ENCODE data around the gene MAP1LC3B. TPM values are rescaled to one million over a fixed set of nuclear protein-coding genes. Genes with fewer than 3 reads are reported as not detected.

MAP1LC3B gene
- total RNA-seq, 1 experiment from 2014 or later: 72.3 TPM

- BruUV-seq (replicated peaks): no TSS peak
- peaks cover 19% of the 10 kb centered on the region for H3K36me3 Mint-ChIP-seq (ENCODE audit: insufficient read depth, unreplicated experiment)
- H3K36me3 ChIP-seq (ENCODE audit: control insufficient read depth, insufficient read depth, low read length): peaks cover 2% of the 10 kb centered on the region; the same call in 1 of the 2 replicates
- no peaks in the 10 kb centered on the region for H3K9me3 ChIP-seq
- ChIA-PET POLR2A (no interaction called here), CTCF (interaction anchor here (0.8 kb wide), 1 partner anchor 133 kb away, joined by 3 read pairs; no protein-coding TSS in a partner anchor)
- H3K9me3 Mint-ChIP-seq (ENCODE audit: unreplicated experiment): no peaks in the 10 kb centered on the region
- no peak for DNase-seq
- H3K4me3 Mint-ChIP-seq (ENCODE audit: unreplicated experiment): no peak overlapping the region
- H3K4me1 ChIP-seq: no peaks in the 10 kb centered on the region
- H3K4me1 Mint-ChIP-seq (ENCODE audit: low read depth, unreplicated experiment): no peaks in the 10 kb centered on the region
- no peak overlapping the region for H3K27ac Mint-ChIP-seq (ENCODE audit: unreplicated experiment)
- H3K27me3 Mint-ChIP-seq (ENCODE audit: insufficient read depth, unreplicated experiment): no peaks in the 10 kb centered on the region
- no peak overlapping the region for H3K4me3 ChIP-seq (ENCODE audit: low read depth, low read length)
- intact Hi-C loops (cut with micrococcal nuclease; ENCODE audit: unreplicated experiment): no loop called here
- no peak for TF ChIP-seq CTCF (IDR thresholded peaks at IDR 0.05; ENCODE audit: insufficient read depth in 1 of 2, low read depth in 1 of 2, low read length in 1 of 2, severe bottlenecking in 1 of 2, unreplicated experiment in 1 of 2)
- no peaks in the 10 kb centered on the region for H3K27me3 ChIP-seq (replicated peaks; ENCODE audit: control insufficient read depth, insufficient read depth, low read length)
These were observed 46.5 kb downstream of the MAP1LC3B start for GRCh38 chr16:87438611-87438985.

GRCh38 chr16:87439926-87440325 is 47.8 kb downstream of the MAP1LC3B start:
- TF ChIP-seq CTCF (IDR thresholded peaks at IDR 0.05; ENCODE audit: insufficient read depth in 1 of 2, low read depth in 1 of 2, low read length in 1 of 2, severe bottlenecking in 1 of 2, unreplicated experiment in 1 of 2): no peak
- H3K4me3 ChIP-seq (ENCODE audit: low read depth, low read length): no peak overlapping the region
- DNase-seq: no peak
- no peaks in the 10 kb centered on the region for H3K4me1 ChIP-seq
- H3K27me3 ChIP-seq (replicated peaks; ENCODE audit: control insufficient read depth, insufficient read depth, low read length): no peaks in the 10 kb centered on the region
- intact Hi-C loops (cut with micrococcal nuclease; ENCODE audit: unreplicated experiment): no loop called here
- POLR2A ChIA-PET: no interaction called here
- no peaks in the 10 kb centered on the region for H3K9me3 ChIP-seq
- peaks cover 2% of the 10 kb centered on the region; the same call in 1 of the 2 replicates for H3K36me3 ChIP-seq (ENCODE audit: control insufficient read depth, insufficient read depth, low read length)
- no peaks in the 10 kb centered on the region for H3K27me3 Mint-ChIP-seq (ENCODE audit: insufficient read depth, unreplicated experiment)
- no peaks in the 10 kb centered on the region for H3K9me3 Mint-ChIP-seq (ENCODE audit: unreplicated experiment)
- CTCF ChIA-PET: interaction anchor here (0.7 kb wide), 1 partner anchor 293 kb away, joined by 3 read pairs; no protein-coding TSS in a partner anchor
- no peak overlapping the region for H3K27ac Mint-ChIP-seq (ENCODE audit: unreplicated experiment)
- H3K4me1 Mint-ChIP-seq (ENCODE audit: low read depth, unreplicated experiment): no peaks in the 10 kb centered on the region
- BruUV-seq (replicated peaks): no TSS peak
- peaks cover 21% of the 10 kb centered on the region for H3K36me3 Mint-ChIP-seq (ENCODE audit: insufficient read depth, unreplicated experiment)
- no peak overlapping the region for H3K4me3 Mint-ChIP-seq (ENCODE audit: unreplicated experiment)

GRCh38 chr16:87441886-87442580 is 49.9 kb downstream of the MAP1LC3B start:
- intact Hi-C loops (cut with micrococcal nuclease; ENCODE audit: unreplicated experiment): no loop called here
- no peak overlapping the region for H3K4me3 ChIP-seq (ENCODE audit: low read depth, low read length)
- no peaks in the 10 kb centered on the region for H3K9me3 Mint-ChIP-seq (ENCODE audit: unreplicated experiment)
- no peak for DNase-seq
- no peak for TF ChIP-seq CTCF (IDR thresholded peaks at IDR 0.05; ENCODE audit: insufficient read depth in 1 of 2, low read depth in 1 of 2, low read length in 1 of 2, severe bottlenecking in 1 of 2, unreplicated experiment in 1 of 2)
- H3K27ac Mint-ChIP-seq (ENCODE audit: unreplicated experiment): no peak overlapping the region
- H3K4me3 Mint-ChIP-seq (ENCODE audit: unreplicated experiment): no peak overlapping the region
- H3K27me3 Mint-ChIP-seq (ENCODE audit: insufficient read depth, unreplicated experiment): no peaks in the 10 kb centered on the region
- peaks cover 32% of the 10 kb centered on the region for H3K36me3 Mint-ChIP-seq (ENCODE audit: insufficient read depth, unreplicated experiment)
- no peaks in the 10 kb centered on the region for H3K4me1 ChIP-seq
- H3K9me3 ChIP-seq: no peaks in the 10 kb centered on the region
- BruUV-seq (replicated peaks): no TSS peak
- ChIA-PET POLR2A (no interaction called here), CTCF (no interaction called here)
- no peaks in the 10 kb centered on the region for H3K27me3 ChIP-seq (replicated peaks; ENCODE audit: control insufficient read depth, insufficient read depth, low read length)
- H3K4me1 Mint-ChIP-seq (ENCODE audit: low read depth, unreplicated experiment): no peaks in the 10 kb centered on the region
- H3K36me3 ChIP-seq (ENCODE audit: control insufficient read depth, insufficient read depth, low read length): no peaks in the 10 kb centered on the region
